GM23338 (cell line): ENCODE measurements around the gene SYNPO2. TPM values are rescaled to one million over a fixed set of nuclear protein-coding genes. Genes with fewer than 3 reads are reported as not detected.

Source experiments
- ATAC-seq: fragments of 200-7000 bp; cut with Tn5 transposase; 3 replicates; pipeline ENCODE4 v1.9.1; 2020
- DNase-seq: peaks from one replicate; pipeline ENCODE4 v3.0.0-alpha.2; 2015; ENCODE audit warnings: low spot score
- H2AFZ ChIP-seq: fragments of 200-600 bp; sonication (generic); 2 replicates; pipeline ENCODE4 v1.8.0; 2016; ENCODE audit warnings: antibody characterized with exemption, mild to moderate bottlenecking, moderate library complexity
- H3F3A ChIP-seq: fragments of 200-600 bp; sonication (generic); replicated peaks from 2 replicates; pipeline ENCODE4 v1.8.0; 2017; ENCODE audit warnings: antibody characterized with exemption, mixed run types, low read depth
- H3K27ac ChIP-seq: fragments of 200-600 bp; sonication (generic); 2 replicates; pipeline ENCODE4 v1.6.1; 2016; ENCODE audit warnings: low read depth
- H3K27me3 ChIP-seq: fragments of 200-600 bp; sonication (generic); 2 replicates; pipeline ENCODE4 v1.8.0; 2016; ENCODE audit warnings: mild to moderate bottlenecking, mixed run types, moderate library complexity; ENCODE audit not compliant: insufficient read depth
- H3K36me3 ChIP-seq: fragments of 200-600 bp; sonication (generic); 2 replicates; pipeline ENCODE4 v1.8.0; 2016; ENCODE audit warnings: mild to moderate bottlenecking; ENCODE audit not compliant: insufficient read depth
- H3K4me1 ChIP-seq: fragments of 200-600 bp; sonication (generic); 2 replicates; pipeline ENCODE4 v1.8.0; 2016; ENCODE audit warnings: mild to moderate bottlenecking, moderate library complexity; ENCODE audit not compliant: insufficient read depth
- H3K4me2 ChIP-seq: fragments of 200-600 bp; sonication (generic); 2 replicates; pipeline ENCODE4 v1.7.1; 2017; ENCODE audit warnings: mixed run types
- H3K4me3 ChIP-seq: fragments of 200-600 bp; sonication (generic); 2 replicates; pipeline ENCODE4 v1.6.1; 2016; ENCODE audit warnings: mixed run types
- H3K79me2 ChIP-seq: fragments of 200-600 bp; sonication (generic); replicated peaks from 2 replicates; pipeline ENCODE4 v1.8.0; 2017; ENCODE audit warnings: mild to moderate bottlenecking; ENCODE audit not compliant: insufficient read depth
- H3K9me2 ChIP-seq: fragments of 200-600 bp; sonication (generic); 2 replicates; pipeline ENCODE4 v1.8.0; 2017; ENCODE audit not compliant: insufficient read depth
- H4K20me1 ChIP-seq: fragments of 200-600 bp; sonication (generic); replicated peaks from 2 replicates; pipeline ENCODE4 v1.8.0; 2017; ENCODE audit warnings: mild to moderate bottlenecking; ENCODE audit not compliant: insufficient read depth
- H3K27ac Mint-ChIP-seq: 2 replicates; pipeline ENCODE4 v1.8.0; 2020; ENCODE audit warnings: inconsistent platforms, mild to moderate bottlenecking, moderate library complexity, mixed read lengths
- H3K27me3 Mint-ChIP-seq: 3 replicates; pipeline ENCODE4 v1.8.0; 2022; ENCODE audit warnings: low read depth, mild to moderate bottlenecking, moderate library complexity, mixed read lengths, inconsistent platforms; ENCODE audit not compliant: insufficient read depth, poor library complexity
- H3K36me3 Mint-ChIP-seq: 3 replicates; pipeline ENCODE4 v1.8.0; 2021; ENCODE audit warnings: low read depth, mild to moderate bottlenecking, inconsistent platforms, moderate library complexity, mixed read lengths
- H3K4me1 Mint-ChIP-seq: 3 replicates; pipeline ENCODE4 v1.8.0; 2020; ENCODE audit warnings: mild to moderate bottlenecking, inconsistent platforms, mixed read lengths
- H3K4me3 Mint-ChIP-seq: 3 replicates; pipeline ENCODE4 v1.8.0; 2021; ENCODE audit warnings: moderate library complexity, mild to moderate bottlenecking, inconsistent platforms, mixed read lengths
- H3K9me3 Mint-ChIP-seq: 3 replicates; pipeline ENCODE4 v1.8.0; 2020; ENCODE audit warnings: moderate library complexity, mild to moderate bottlenecking, inconsistent platforms, mixed read lengths
- CREB1 ChIP-seq: fragments of 250-450 bp; sonication (Bioruptor Pico); IDR thresholded peaks from 2 replicates; pipeline ENCODE4 v1.5.0; 2020; ENCODE audit warnings: low read depth, mild to moderate bottlenecking, moderate library complexity
- EZH2phosphoT487 ChIP-seq: fragments of 200-600 bp; sonication (generic); IDR thresholded peaks from one replicate; pipeline ENCODE4 v1.8.1; 2018; ENCODE audit warnings: antibody characterized with exemption; ENCODE audit not compliant: unreplicated experiment
- JUNB ChIP-seq: IDR thresholded peaks from one replicate; pipeline ENCODE4 v1.6.1; 2016; ENCODE audit warnings: antibody characterized with exemption; ENCODE audit not compliant: unreplicated experiment
- POLR2AphosphoS5 ChIP-seq: IDR thresholded peaks from 2 replicates; pipeline ENCODE4 v1.6.1; 2016; ENCODE audit warnings: antibody characterized with exemption, low read depth
- REST ChIP-seq: IDR thresholded peaks from one replicate; pipeline ENCODE4 v1.6.1; 2018; ENCODE audit warnings: antibody characterized with exemption; ENCODE audit not compliant: unreplicated experiment
- ZNF114 ChIP-seq: fragments of 250-450 bp; sonication (Bioruptor Pico); IDR thresholded peaks from 2 replicates; pipeline ENCODE4 v1.5.0; 2020; ENCODE audit warnings: mild to moderate bottlenecking, moderate library complexity
- ZNF462 ChIP-seq: fragments of 250-450 bp; sonication (Bioruptor Pico); IDR thresholded peaks from 2 replicates; pipeline ENCODE4 v1.5.0; 2020; ENCODE audit warnings: mild to moderate bottlenecking, moderate library complexity
- polyA plus RNA-seq: library from polyadenylated mRNA; unstranded; fragments of >200 nt; fragmentation: Nextera tagmentation; extraction: Ambion mirVana; gene quantifications from 2 replicates; pipeline ENCODE4 v1.2.1, GENCODE V29; 2016
- total RNA-seq: library from RNA; depleted of rRNA; stranded (reverse); fragments of >200 nt; shearing (Covaris generic); gene quantifications from 2 replicates; pipeline ENCODE4 v1.2.3, GENCODE V29; 2014

The SYNPO2 gene
- total and polyA plus RNA-seq, 2 experiments from 2014 or later = 2.1 to 3.4 TPM

- Histone ChIP-seq H3K27me3 (peaks cover 7% of the 10 kb centered on the region; the same call in 1 of the 2 replicates), H2AFZ (0 out of 2 replicates have a peak overlapping the region, but pooled peaks have one; percentile 24), H3K27ac (no peak overlapping the region), H3K4me1 (peaks cover 24% of the 10 kb centered on the region), H3K9me2 (no peaks in the 10 kb centered on the region), H3K36me3 (0 out of 2 replicates have a peak, but pooled peaks cover 7% of the 10 kb centered on the region), H3K4me2 (no peak overlapping the region), H3K79me2 (no peaks in the 10 kb centered on the region), H4K20me1 (no peaks in the 10 kb centered on the region), H3F3A (no peaks in the 10 kb centered on the region), H3K4me3 (no peak overlapping the region)
- H3K4me3 Mint-ChIP-seq = no peak overlapping the region
- peaks cover 15% of the 10 kb centered on the region for H3K4me1 Mint-ChIP-seq
- no peak overlapping the region for H3K27ac Mint-ChIP-seq
- peaks cover 18% of the 10 kb centered on the region for H3K36me3 Mint-ChIP-seq
- DNase-seq = no peak
- H3K27me3 Mint-ChIP-seq = peaks cover 16% of the 10 kb centered on the region
- ATAC-seq = no peak
- TF ChIP-seq JUNB = no peak
- TF ChIP-seq ZNF114 = no peak
- H3K9me3 Mint-ChIP-seq = peaks cover 22% of the 10 kb centered on the region
Observed at GRCh38 chr4:119070301-119070700, 181.6 kb downstream of the SYNPO2 start.

GRCh38 chr4:119080721-119081541, 192.3 kb downstream of the SYNPO2 start:
- no peak overlapping the region for H3K27ac Mint-ChIP-seq
- no peak overlapping the region for H3K27ac ChIP-seq
- no peaks in the 10 kb centered on the region; the same call in 2 of the 3 replicates for H3K9me3 Mint-ChIP-seq
- no peaks in the 10 kb centered on the region for H3F3A ChIP-seq
- no peaks in the 10 kb centered on the region for H3K4me1 ChIP-seq
- DNase-seq = no peak
- H4K20me1 ChIP-seq = no peaks in the 10 kb centered on the region
- no peak for TF ChIP-seq REST
- no peak for TF ChIP-seq POLR2AphosphoS5
- no peak for TF ChIP-seq CREB1 (CRISPR knock-in tag)
- no peak for TF ChIP-seq JUNB
- no peak for TF ChIP-seq ZNF462 (CRISPR knock-in tag)
- TF ChIP-seq EZH2phosphoT487 = no peak
- no peaks in the 10 kb centered on the region for H3K79me2 ChIP-seq
- H3K27me3 Mint-ChIP-seq = peaks cover 3% of the 10 kb centered on the region
- H3K36me3 Mint-ChIP-seq = no peaks in the 10 kb centered on the region
- H2AFZ ChIP-seq = no peak overlapping the region
- H3K4me3 ChIP-seq = no peak overlapping the region
- H3K9me2 ChIP-seq = no peaks in the 10 kb centered on the region
- no peaks in the 10 kb centered on the region for H3K27me3 ChIP-seq
- H3K36me3 ChIP-seq = no peaks in the 10 kb centered on the region
- H3K4me3 Mint-ChIP-seq = no peak overlapping the region
- no peaks in the 10 kb centered on the region for H3K4me1 Mint-ChIP-seq
- ATAC-seq = no peak
- H3K4me2 ChIP-seq = no peak overlapping the region
